K562 (cell line): ENCODE data around the gene CAST. TPM values are rescaled to one million over a fixed set of nuclear protein-coding genes. Genes with fewer than 3 reads are reported as not detected.

Experiments used
- CEBPZ ChIP-seq: fragments of 150-350 bp; IDR thresholded peaks from 2 replicates; pipeline ENCODE4 v1.6.1; 2014; ENCODE audit warnings: low read depth, mild to moderate bottlenecking, low read length, borderline replicate concordance
- GABPA ChIP-seq: fragments of 200-800 bp; sonication (Bioruptor generic); conservative IDR thresholded peaks from 2 replicates; pipeline ENCODE4 v1.6.1; 2016; ENCODE audit warnings: low read depth, missing genetic modification characterization, missing compliant biosample characterization
- HMG20A ChIP-seq: fragments of 450-650 bp; formaldehyde crosslinking; conservative IDR thresholded peaks from 2 replicates; pipeline ENCODE4 v1.4.0; 2020; ENCODE audit warnings: mild to moderate bottlenecking, mixed read lengths
- PBX2 ChIP-seq, 2 experiments: IDR thresholded peaks in 1 of 2; conservative IDR thresholded peaks in 1 of 2; 2 replicates each; pipeline ENCODE4 v1.6.1; 2016; ENCODE audit warnings: low read depth in 2 of 2, mild to moderate bottlenecking in 1 of 2, missing compliant biosample characterization in 1 of 2, missing genetic modification characterization in 1 of 2, moderate library complexity in 1 of 2
- polyA plus RNA-seq, 8 experiments: library from polyadenylated mRNA; depleted of rRNA in 4 of 8; stranded (reverse) in 5 of 8; unstranded in 3 of 8; fragments of >200 nt; fragmentation: Nextera tagmentation in 2 of 8; fragmentation: Illumina TruSeq in 1 of 8; extraction: Ambion mirVana in 2 of 8; extraction: Trizol in 1 of 8; gene quantifications; 2 replicates each; pipeline versions ENCODE4 v1.2.1 to v1.2.3, GENCODE V29; 2011 to 2014; ENCODE audit warnings: inconsistent platforms in 1 of 8, missing spikeins in 1 of 8
- total RNA-seq, 7 experiments: library from RNA; depleted of rRNA in 6 of 7; stranded (reverse); fragments of >200 nt in 6 of 7; fragmentation: Illumina TruSeq in 2 of 7; extraction: Trizol in 2 of 7; gene quantifications; 2 replicates each; pipeline versions ENCODE4 v1.2.1 to v1.2.3, GENCODE V29; 2011 to 2021; ENCODE audit warnings: low replicate concordance in 1 of 7
- TF ChIP-seq, protein P1 (sequence below): fragments of 450-650 bp; IDR thresholded peaks from 2 replicates; pipeline ENCODE4 v1.6.1; 2017; ENCODE audit warnings: antibody characterized with exemption, mild to moderate bottlenecking

CAST gene
- total and polyA plus RNA-seq, 9 of the 15 experiments (the other 6 are each of a cell fraction or from before 2014, with no cell fraction given) = 55.5 to 136 (median 86.1) TPM

DNA sequence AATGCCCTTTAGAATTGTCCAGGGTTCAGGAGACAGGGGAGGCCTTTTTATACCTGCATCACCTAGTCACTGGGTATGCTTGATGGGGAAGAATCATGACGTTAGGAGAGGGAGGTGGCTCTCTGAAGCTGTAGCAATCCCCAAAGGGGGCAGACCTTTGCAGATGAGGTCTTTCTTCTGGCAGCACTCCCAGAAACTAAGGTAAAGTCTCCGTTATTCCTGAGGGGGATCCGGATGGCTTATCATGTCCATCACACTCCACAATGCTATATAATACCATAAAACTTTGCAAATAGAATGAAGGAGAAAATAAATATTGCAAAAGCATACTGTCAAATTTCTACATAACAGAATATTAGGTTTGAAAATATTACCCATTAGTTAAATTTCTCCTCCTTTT lies 21.5 kb upstream of the CAST start (continued):
- TF ChIP-seq PBX2 (CRISPR knock-in tag; IDR thresholded peaks at IDR 0.05; ENCODE audit: low read depth) = no peak
- no peak for TF ChIP-seq PBX2 (tag; conservative IDR thresholded peaks at IDR 0.05; ENCODE audit: low read depth)
- no peak for TF ChIP-seq CEBPZ
- TF ChIP-seq HMG20A (CRISPR knock-in tag) = no peak
- TF ChIP-seq, protein P1, sequence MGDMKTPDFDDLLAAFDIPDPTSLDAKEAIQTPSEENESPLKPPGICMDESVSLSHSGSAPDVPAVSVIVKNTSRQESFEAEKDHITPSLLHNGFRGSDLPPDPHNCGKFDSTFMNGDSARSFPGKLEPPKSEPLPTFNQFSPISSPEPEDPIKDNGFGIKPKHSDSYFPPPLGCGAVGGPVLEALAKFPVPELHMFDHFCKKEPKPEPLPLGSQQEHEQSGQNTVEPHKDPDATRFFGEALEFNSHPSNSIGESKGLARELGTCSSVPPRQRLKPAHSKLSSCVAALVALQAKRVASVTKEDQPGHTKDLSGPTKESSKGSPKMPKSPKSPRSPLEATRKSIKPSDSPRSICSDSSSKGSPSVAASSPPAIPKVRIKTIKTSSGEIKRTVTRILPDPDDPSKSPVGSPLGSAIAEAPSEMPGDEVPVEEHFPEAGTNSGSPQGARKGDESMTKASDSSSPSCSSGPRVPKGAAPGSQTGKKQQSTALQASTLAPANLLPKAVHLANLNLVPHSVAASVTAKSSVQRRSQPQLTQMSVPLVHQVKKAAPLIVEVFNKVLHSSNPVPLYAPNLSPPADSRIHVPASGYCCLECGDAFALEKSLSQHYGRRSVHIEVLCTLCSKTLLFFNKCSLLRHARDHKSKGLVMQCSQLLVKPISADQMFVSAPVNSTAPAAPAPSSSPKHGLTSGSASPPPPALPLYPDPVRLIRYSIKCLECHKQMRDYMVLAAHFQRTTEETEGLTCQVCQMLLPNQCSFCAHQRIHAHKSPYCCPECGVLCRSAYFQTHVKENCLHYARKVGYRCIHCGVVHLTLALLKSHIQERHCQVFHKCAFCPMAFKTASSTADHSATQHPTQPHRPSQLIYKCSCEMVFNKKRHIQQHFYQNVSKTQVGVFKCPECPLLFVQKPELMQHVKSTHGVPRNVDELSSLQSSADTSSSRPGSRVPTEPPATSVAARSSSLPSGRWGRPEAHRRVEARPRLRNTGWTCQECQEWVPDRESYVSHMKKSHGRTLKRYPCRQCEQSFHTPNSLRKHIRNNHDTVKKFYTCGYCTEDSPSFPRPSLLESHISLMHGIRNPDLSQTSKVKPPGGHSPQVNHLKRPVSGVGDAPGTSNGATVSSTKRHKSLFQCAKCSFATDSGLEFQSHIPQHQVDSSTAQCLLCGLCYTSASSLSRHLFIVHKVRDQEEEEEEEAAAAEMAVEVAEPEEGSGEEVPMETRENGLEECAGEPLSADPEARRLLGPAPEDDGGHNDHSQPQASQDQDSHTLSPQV = no peak
- no peak for TF ChIP-seq GABPA
